HG02610 (cell line): ENCODE measurements around the gene SEMA7A.

Experiments
- ATAC-seq: cut with Tn5 transposase; IDR thresholded peaks from one replicate; pipeline ENCODE4 v1.9.1; 2021; ENCODE audit warnings: mild to moderate bottlenecking, moderate library complexity; ENCODE audit not compliant: unreplicated experiment

SEMA7A gene

GRCh38 chr15:74389241-74390048 lies 44.3 kb downstream of the SEMA7A start:
- no peak for ATAC-seq

- ATAC-seq: no peak
Observed at GRCh38 chr15:74388363-74388951, 45.3 kb downstream of the SEMA7A start.

GRCh38 chr15:74387621-74388362 lies 46.0 kb downstream of the SEMA7A start:
- ATAC-seq: no peak

GRCh38 chr15:74387141-74387541 lies 46.6 kb downstream of the SEMA7A start:
- ATAC-seq: no peak

GRCh38 chr15:74386496-74387140 lies 47.1 kb downstream of the SEMA7A start:
- no peak for ATAC-seq

GRCh38 chr15:74385733-74386132 lies 48.0 kb downstream of the SEMA7A start:
- ATAC-seq: no peak

GRCh38 chr15:74384881-74385643 lies 48.7 kb downstream of the SEMA7A start:
- peak; percentile 68 for ATAC-seq

- no peak for ATAC-seq
Observed at GRCh38 chr15:74384566-74384880, 49.2 kb downstream of the SEMA7A start.

GRCh38 chr15:74383695-74384565 lies 49.8 kb downstream of the SEMA7A start:
- peak; percentile 58 for ATAC-seq

GRCh38 chr15:74383286-74383685 lies 50.5 kb downstream of the SEMA7A start:
- ATAC-seq: no peak

GRCh38 chr15:74382004-74382816 lies 51.5 kb downstream of the SEMA7A start:
- no peak for ATAC-seq

GRCh38 chr15:74381481-74381880 lies 52.3 kb downstream of the SEMA7A start:
- no peak for ATAC-seq

- no peak for ATAC-seq
Observed at GRCh38 chr15:74381190-74381453, 52.6 kb downstream of the SEMA7A start.

GRCh38 chr15:74380361-74381189 lies 53.2 kb downstream of the SEMA7A start:
- no peak for ATAC-seq

- no peak for ATAC-seq
Observed at GRCh38 chr15:74378848-74379247, 54.9 kb downstream of the SEMA7A start.

GRCh38 chr15:74377831-74378766 lies 55.7 kb downstream of the SEMA7A start:
- ATAC-seq: no peak
